Measurements from ENCODE around the gene CHD9NB.
A peak's percentile ranks its signal among the peaks of the same experiment; 100 is the strongest.

The CHD9NB gene

DNA sequence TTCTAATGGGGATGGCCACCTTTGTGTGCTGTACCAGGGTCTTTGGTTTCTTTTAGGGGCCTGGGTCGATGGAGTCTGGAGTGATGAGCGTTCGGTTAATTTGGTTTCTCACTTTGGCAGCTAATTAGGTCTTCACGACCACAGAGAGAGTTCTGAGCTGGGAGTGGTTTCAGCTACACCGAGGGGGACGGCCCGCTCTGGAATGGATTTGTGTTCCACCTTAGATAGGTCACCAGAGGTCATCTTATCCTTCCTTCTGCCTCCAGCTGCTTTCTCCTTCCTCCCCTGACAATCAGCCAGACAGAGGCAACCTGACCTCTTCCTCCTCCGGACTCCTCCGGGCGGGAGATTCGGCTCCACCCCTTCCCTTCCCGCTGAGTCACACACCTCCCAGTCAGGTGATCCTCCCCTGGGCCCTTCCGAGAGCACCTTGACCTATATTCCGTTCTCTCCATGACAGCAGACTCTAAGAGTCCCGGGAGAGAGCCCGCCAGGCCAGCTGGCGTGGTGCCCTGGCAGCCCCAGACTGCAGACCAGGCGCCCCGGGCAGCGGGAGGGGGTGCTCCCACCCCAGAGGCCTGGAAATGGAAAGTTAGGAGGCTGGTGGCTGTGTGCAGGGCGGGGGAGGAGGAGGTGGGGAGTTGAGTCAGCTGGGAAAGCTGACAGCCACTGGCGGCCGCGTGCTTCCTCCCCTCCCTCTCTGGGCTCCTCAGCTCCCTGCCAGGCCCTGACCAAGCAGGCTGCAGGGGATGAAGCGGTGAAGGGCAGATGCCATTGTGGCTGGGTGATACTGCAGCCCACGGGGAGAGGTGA, 46.8 kb upstream of the CHD9NB start (continued):
- peak; percentile 68 for TF ChIP-seq KLF9 (tag by site-specific recombination; IDR thresholded peaks at IDR 0.05; ENCODE audit: low read depth)
- no peak for TF ChIP-seq ZNF544 (tag by site-specific recombination; IDR thresholded peaks at IDR 0.05)
- TF ChIP-seq ZNF600 (tag by site-specific recombination; IDR thresholded peaks at IDR 0.05), result peak; percentile 78
- TF ChIP-seq ZNF677 (tag by site-specific recombination; IDR thresholded peaks at IDR 0.05), result no peak
- TF ChIP-seq, protein P1, sequence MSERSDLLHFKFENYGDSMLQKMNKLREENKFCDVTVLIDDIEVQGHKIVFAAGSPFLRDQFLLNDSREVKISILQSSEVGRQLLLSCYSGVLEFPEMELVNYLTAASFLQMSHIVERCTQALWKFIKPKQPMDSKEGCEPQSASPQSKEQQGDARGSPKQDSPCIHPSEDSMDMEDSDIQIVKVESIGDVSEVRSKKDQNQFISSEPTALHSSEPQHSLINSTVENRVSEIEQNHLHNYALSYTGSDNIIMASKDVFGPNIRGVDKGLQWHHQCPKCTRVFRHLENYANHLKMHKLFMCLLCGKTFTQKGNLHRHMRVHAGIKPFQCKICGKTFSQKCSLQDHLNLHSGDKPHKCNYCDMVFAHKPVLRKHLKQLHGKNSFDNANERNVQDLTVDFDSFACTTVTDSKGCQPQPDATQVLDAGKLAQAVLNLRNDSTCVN (tag by site-specific recombination; optimal IDR thresholded peaks at IDR 0.05), result peak; percentile 28
- no peak for TF ChIP-seq HOXC10 (CRISPR knock-in tag; IDR thresholded peaks at IDR 0.05)
- TF ChIP-seq ZNF701 (tag by site-specific recombination; IDR thresholded peaks at IDR 0.05), result no peak
- TF ChIP-seq ZNF660 (tag by site-specific recombination; IDR thresholded peaks at IDR 0.05), result 0 out of 2 replicates have a peak, but pooled peaks have one; percentile 68
- peak; percentile 75; the same call in 1 of the 2 replicates for TF ChIP-seq ZNF394 (tag by site-specific recombination; IDR thresholded peaks at IDR 0.05; ENCODE audit: borderline replicate concordance)
- no peak for TF ChIP-seq ZNF114 (tag by site-specific recombination; IDR thresholded peaks at IDR 0.05)
- peak; percentile 79; the same call in 1 of the 2 replicates for TF ChIP-seq ZNF561 (tag by site-specific recombination; IDR thresholded peaks at IDR 0.05; ENCODE audit: borderline replicate concordance)
- peak; percentile 79 for TF ChIP-seq ZBTB20 (tag by site-specific recombination; IDR thresholded peaks at IDR 0.05)
- TF ChIP-seq PRDM1 (tag by site-specific recombination; IDR thresholded peaks at IDR 0.05), result no peak
- TF ChIP-seq KLF7 (tag by site-specific recombination; IDR thresholded peaks at IDR 0.05; ENCODE audit: borderline replicate concordance), result peak; percentile 53; the same call in 1 of the 2 replicates
- TF ChIP-seq, protein P2, sequence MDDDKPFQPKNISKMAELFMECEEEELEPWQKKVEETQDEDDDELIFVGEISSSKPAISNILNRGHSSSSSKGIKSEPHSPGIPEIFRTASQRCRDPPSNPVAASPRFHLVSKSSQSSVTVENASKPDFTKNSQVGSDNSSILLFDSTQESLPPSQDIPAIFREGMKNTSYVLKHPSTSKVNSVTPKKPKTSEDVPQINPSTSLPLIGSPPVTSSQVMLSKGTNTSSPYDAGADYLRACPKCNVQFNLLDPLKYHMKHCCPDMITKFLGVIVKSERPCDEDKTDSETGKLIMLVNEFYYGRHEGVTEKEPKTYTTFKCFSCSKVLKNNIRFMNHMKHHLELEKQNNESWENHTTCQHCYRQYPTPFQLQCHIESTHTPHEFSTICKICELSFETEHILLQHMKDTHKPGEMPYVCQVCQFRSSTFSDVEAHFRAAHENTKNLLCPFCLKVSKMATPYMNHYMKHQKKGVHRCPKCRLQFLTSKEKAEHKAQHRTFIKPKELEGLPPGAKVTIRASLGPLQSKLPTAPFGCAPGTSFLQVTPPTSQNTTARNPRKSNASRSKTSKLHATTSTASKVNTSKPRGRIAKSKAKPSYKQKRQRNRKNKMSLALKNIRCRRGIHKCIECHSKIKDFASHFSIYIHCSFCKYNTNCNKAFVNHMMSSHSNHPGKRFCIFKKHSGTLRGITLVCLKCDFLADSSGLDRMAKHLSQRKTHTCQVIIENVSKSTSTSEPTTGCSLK (tag by site-specific recombination; IDR thresholded peaks at IDR 0.05), result no peak
- no peak for TF ChIP-seq ZNF223 (tag by site-specific recombination; IDR thresholded peaks at IDR 0.05)
- TF ChIP-seq, protein P3, sequence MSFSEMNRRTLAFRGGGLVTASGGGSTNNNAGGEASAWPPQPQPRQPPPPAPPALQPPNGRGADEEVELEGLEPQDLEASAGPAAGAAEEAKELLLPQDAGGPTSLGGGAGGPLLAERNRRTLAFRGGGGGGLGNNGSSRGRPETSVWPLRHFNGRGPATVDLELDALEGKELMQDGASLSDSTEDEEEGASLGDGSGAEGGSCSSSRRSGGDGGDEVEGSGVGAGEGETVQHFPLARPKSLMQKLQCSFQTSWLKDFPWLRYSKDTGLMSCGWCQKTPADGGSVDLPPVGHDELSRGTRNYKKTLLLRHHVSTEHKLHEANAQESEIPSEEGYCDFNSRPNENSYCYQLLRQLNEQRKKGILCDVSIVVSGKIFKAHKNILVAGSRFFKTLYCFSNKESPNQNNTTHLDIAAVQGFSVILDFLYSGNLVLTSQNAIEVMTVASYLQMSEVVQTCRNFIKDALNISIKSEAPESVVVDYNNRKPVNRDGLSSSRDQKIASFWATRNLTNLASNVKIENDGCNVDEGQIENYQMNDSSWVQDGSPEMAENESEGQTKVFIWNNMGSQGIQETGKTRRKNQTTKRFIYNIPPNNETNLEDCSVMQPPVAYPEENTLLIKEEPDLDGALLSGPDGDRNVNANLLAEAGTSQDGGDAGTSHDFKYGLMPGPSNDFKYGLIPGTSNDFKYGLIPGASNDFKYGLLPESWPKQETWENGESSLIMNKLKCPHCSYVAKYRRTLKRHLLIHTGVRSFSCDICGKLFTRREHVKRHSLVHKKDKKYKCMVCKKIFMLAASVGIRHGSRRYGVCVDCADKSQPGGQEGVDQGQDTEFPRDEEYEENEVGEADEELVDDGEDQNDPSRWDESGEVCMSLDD (tag by site-specific recombination; IDR thresholded peaks at IDR 0.05), result peak; percentile 62; the same call in 1 of the 2 replicates
- no peak for TF ChIP-seq ZNF585B (tag by site-specific recombination; IDR thresholded peaks at IDR 0.05)
- TF ChIP-seq ZNF2 (tag by site-specific recombination; IDR thresholded peaks at IDR 0.05), result peak; percentile 39; the same call in 1 of the 2 replicates
- TF ChIP-seq ZNF596 (tag by site-specific recombination; IDR thresholded peaks at IDR 0.05), result no peak
- no peak for TF ChIP-seq ZNF776 (tag by site-specific recombination; IDR thresholded peaks at IDR 0.05; ENCODE audit: borderline replicate concordance)
- TF ChIP-seq ZNF830 (tag by site-specific recombination; IDR thresholded peaks at IDR 0.05; ENCODE audit: low read depth), result no peak
- TF ChIP-seq ZNF664 (tag by site-specific recombination; IDR thresholded peaks at IDR 0.05), result no peak
- TF ChIP-seq, protein P4, sequence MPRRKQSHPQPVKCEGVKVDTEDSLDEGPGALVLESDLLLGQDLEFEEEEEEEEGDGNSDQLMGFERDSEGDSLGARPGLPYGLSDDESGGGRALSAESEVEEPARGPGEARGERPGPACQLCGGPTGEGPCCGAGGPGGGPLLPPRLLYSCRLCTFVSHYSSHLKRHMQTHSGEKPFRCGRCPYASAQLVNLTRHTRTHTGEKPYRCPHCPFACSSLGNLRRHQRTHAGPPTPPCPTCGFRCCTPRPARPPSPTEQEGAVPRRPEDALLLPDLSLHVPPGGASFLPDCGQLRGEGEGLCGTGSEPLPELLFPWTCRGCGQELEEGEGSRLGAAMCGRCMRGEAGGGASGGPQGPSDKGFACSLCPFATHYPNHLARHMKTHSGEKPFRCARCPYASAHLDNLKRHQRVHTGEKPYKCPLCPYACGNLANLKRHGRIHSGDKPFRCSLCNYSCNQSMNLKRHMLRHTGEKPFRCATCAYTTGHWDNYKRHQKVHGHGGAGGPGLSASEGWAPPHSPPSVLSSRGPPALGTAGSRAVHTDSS (tag by site-specific recombination; IDR thresholded peaks at IDR 0.05), result peak; percentile 23; the same call in 1 of the 2 replicates
- no peak for TF ChIP-seq ZNF747 (tag by site-specific recombination; IDR thresholded peaks at IDR 0.05)
- no peak for TF ChIP-seq ZNF138 (tag by site-specific recombination; IDR thresholded peaks at IDR 0.05; ENCODE audit: borderline replicate concordance)
- TF ChIP-seq OVOL3 (tag by site-specific recombination; IDR thresholded peaks at IDR 0.05), result no peak
- no peak for TF ChIP-seq ZNF214 (tag by site-specific recombination; IDR thresholded peaks at IDR 0.05; ENCODE audit: borderline replicate concordance)
- no peak for TF ChIP-seq ZNF24 (tag by site-specific recombination; IDR thresholded peaks at IDR 0.05)
- no peak for TF ChIP-seq ZNF549 (tag by site-specific recombination; IDR thresholded peaks at IDR 0.05)
- no peak for TF ChIP-seq SALL2 (tag by site-specific recombination; IDR thresholded peaks at IDR 0.05; ENCODE audit: borderline replicate concordance)
- no peak for TF ChIP-seq ZNF473 (tag by site-specific recombination; IDR thresholded peaks at IDR 0.05)
- no peak for TF ChIP-seq REPIN1 (tag by site-specific recombination; IDR thresholded peaks at IDR 0.05; ENCODE audit: low read depth)
- TF ChIP-seq ZNF292 (tag by site-specific recombination; IDR thresholded peaks at IDR 0.05; ENCODE audit: borderline replicate concordance, low read depth), result no peak

Measured in HEK293 (cell line).